Measurements from ENCODE around the gene NAV3.
"Not testable (repeated sequence)": the region's sequence is repeated elsewhere in the genome, so short reads cannot be mapped to it uniquely, and the experiment has no call there.

Gene NAV3

GRCh38 chr12:78101113-78101876 is 270.6 kb downstream of the NAV3 start:
- Histone ChIP-seq H3K9me3 (ENCODE audit: control insufficient read depth, insufficient read depth, low read length) (no peaks in the 10 kb centered on the region), H3K4me1 (ENCODE audit: control insufficient read depth, low read length) (no peaks in the 10 kb centered on the region), H3K36me3 (ENCODE audit: control insufficient read depth, low read length) (no peaks in the 10 kb centered on the region), H3K79me2 (ENCODE audit: control insufficient read depth, low read length) (no peaks in the 10 kb centered on the region), H3K27ac (ENCODE audit: low read depth, low read length) (no peak overlapping the region), H3F3A (ENCODE audit: control insufficient read depth, insufficient read depth) (no peaks in the 10 kb centered on the region), H3K9me2 (replicated peaks; ENCODE audit: control insufficient read depth, low read length) (no peaks in the 10 kb centered on the region), H3K4me2 (ENCODE audit: low read length) (no peak overlapping the region), H3K27me3 (ENCODE audit: control insufficient read depth, low read length) (no peaks in the 10 kb centered on the region), H3K4me3 (ENCODE audit: low read length) (no peak overlapping the region), H4K20me1 (ENCODE audit: control insufficient read depth, insufficient read depth, low read depth, low read length) (no peaks in the 10 kb centered on the region)
- TF ChIP-seq CTCF (IDR thresholded peaks at IDR 0.05; ENCODE audit: low read depth, low read length, poor library complexity, severe bottlenecking) (no peak), EZH2phosphoT487 (IDR thresholded peaks at IDR 0.05; ENCODE audit: borderline replicate concordance, low read length) (no peak)

GRCh38 chr12:78101946-78102635 is 271.4 kb downstream of the NAV3 start:
- H3K4me1 ChIP-seq (ENCODE audit: control insufficient read depth, low read length): no peaks in the 10 kb centered on the region
- no peak overlapping the region for H3K27ac ChIP-seq (ENCODE audit: low read depth, low read length)
- H3K4me2 ChIP-seq (ENCODE audit: low read length): no peak overlapping the region
- TF ChIP-seq EZH2phosphoT487 (IDR thresholded peaks at IDR 0.05; ENCODE audit: borderline replicate concordance, low read length) (no peak), CTCF (IDR thresholded peaks at IDR 0.05; ENCODE audit: low read depth, low read length, poor library complexity, severe bottlenecking) (no peak)
- H3K79me2 ChIP-seq (ENCODE audit: control insufficient read depth, low read length): no peaks in the 10 kb centered on the region
- no peaks in the 10 kb centered on the region for H3K9me3 ChIP-seq (ENCODE audit: control insufficient read depth, insufficient read depth, low read length)
- H3K4me3 ChIP-seq (ENCODE audit: low read length): no peak overlapping the region
- H4K20me1 ChIP-seq (ENCODE audit: control insufficient read depth, insufficient read depth, low read depth, low read length): no peaks in the 10 kb centered on the region
- H3K9me2 ChIP-seq (replicated peaks; ENCODE audit: control insufficient read depth, low read length): no peaks in the 10 kb centered on the region
- H3K36me3 ChIP-seq (ENCODE audit: control insufficient read depth, low read length): no peaks in the 10 kb centered on the region
- H3K27me3 ChIP-seq (ENCODE audit: control insufficient read depth, low read length): no peaks in the 10 kb centered on the region
- H3F3A ChIP-seq (ENCODE audit: control insufficient read depth, insufficient read depth): no peaks in the 10 kb centered on the region

- not testable (repeated sequence) for H3F3A ChIP-seq (ENCODE audit: control insufficient read depth, insufficient read depth); H3K27me3 ChIP-seq (ENCODE audit: control insufficient read depth, low read length); H3K36me3 ChIP-seq (ENCODE audit: control insufficient read depth, low read length); H3K9me3 ChIP-seq (ENCODE audit: control insufficient read depth, insufficient read depth, low read length); H3K4me1 ChIP-seq (ENCODE audit: control insufficient read depth, low read length); H3K79me2 ChIP-seq (ENCODE audit: control insufficient read depth, low read length); H3K4me2 ChIP-seq (ENCODE audit: low read length); H3K9me2 ChIP-seq (replicated peaks; ENCODE audit: control insufficient read depth, low read length); H3K4me3 ChIP-seq (ENCODE audit: low read length); H3K27ac ChIP-seq (ENCODE audit: low read depth, low read length); H4K20me1 ChIP-seq (ENCODE audit: control insufficient read depth, insufficient read depth, low read depth, low read length)
Measured at GRCh38 chr12:78102801-78103200, 272.1 kb downstream of the NAV3 start.

- H3K9me2 ChIP-seq (replicated peaks; ENCODE audit: control insufficient read depth, low read length): no peaks in the 10 kb centered on the region
- peaks cover 22% of the 10 kb centered on the region for H3K9me3 ChIP-seq (ENCODE audit: control insufficient read depth, insufficient read depth, low read length)
- no peak overlapping the region for H3K4me3 ChIP-seq (ENCODE audit: low read length)
- TF ChIP-seq EZH2phosphoT487 (IDR thresholded peaks at IDR 0.05; ENCODE audit: borderline replicate concordance, low read length): no peak
- no peak for TF ChIP-seq CTCF (IDR thresholded peaks at IDR 0.05; ENCODE audit: low read depth, low read length, poor library complexity, severe bottlenecking)
- H4K20me1 ChIP-seq (ENCODE audit: control insufficient read depth, insufficient read depth, low read depth, low read length): no peaks in the 10 kb centered on the region
- H3K27me3 ChIP-seq (ENCODE audit: control insufficient read depth, low read length): no peaks in the 10 kb centered on the region
- H3K27ac ChIP-seq (ENCODE audit: low read depth, low read length): no peak overlapping the region
- peaks cover 11% of the 10 kb centered on the region for H3K4me1 ChIP-seq (ENCODE audit: control insufficient read depth, low read length)
- H3F3A ChIP-seq (ENCODE audit: control insufficient read depth, insufficient read depth): no peaks in the 10 kb centered on the region
- H3K79me2 ChIP-seq (ENCODE audit: control insufficient read depth, low read length): no peaks in the 10 kb centered on the region
- H3K4me2 ChIP-seq (ENCODE audit: low read length): no peak overlapping the region
- no peaks in the 10 kb centered on the region for H3K36me3 ChIP-seq (ENCODE audit: control insufficient read depth, low read length)
Measured at GRCh38 chr12:78115889-78116288, 285.2 kb downstream of the NAV3 start.
